ENCODE data around the gene NPR1. TPM values are rescaled to one million over a fixed set of nuclear protein-coding genes. Genes with fewer than 3 reads are reported as not detected.
"Not testable (repeated sequence)": the region's sequence is repeated elsewhere in the genome, so short reads cannot be mapped to it uniquely, and the experiment has no call there.

NPR1 gene
- total RNA-seq, 1 donor from 2014 or later = 69.4 TPM

- intact Hi-C loops (cut with DNase I) = no loop called here
- Histone ChIP-seq H3K36me3 (peaks cover 84% of the 10 kb centered on the region), H3K4me3 (no peak overlapping the region), H3K27ac (no peak overlapping the region), H3K4me1 (peaks cover 36% of the 10 kb centered on the region), H3K27me3 (no peaks in the 10 kb centered on the region), H3K9me3 (no peaks in the 10 kb centered on the region)
- ATAC-seq (no peak), DNase-seq (no peak)
- no peak for TF ChIP-seq CTCF (IDR thresholded peaks at IDR 0.05)
Observed at GRCh38 chr1:153639280-153639679, 39.2 kb upstream of the NPR1 start.

- H3K4me3 ChIP-seq; intact Hi-C loops (cut with DNase I); DNase-seq; H3K27me3 ChIP-seq; H3K9me3 ChIP-seq; H3K27ac ChIP-seq: not testable (repeated sequence)
- Histone ChIP-seq H3K4me1 (peaks cover 31% of the 10 kb centered on the region), H3K36me3 (peaks cover 93% of the 10 kb centered on the region)
- peak; percentile 35 for ATAC-seq
Observed at GRCh38 chr1:153640213-153640612, 38.3 kb upstream of the NPR1 start.

GRCh38 chr1:153640861-153641260 is 37.6 kb upstream of the NPR1 start:
- TF ChIP-seq CTCF (IDR thresholded peaks at IDR 0.05) = no peak
- H3K27me3 ChIP-seq = no peaks in the 10 kb centered on the region
- no peak for ATAC-seq
- H3K4me1 ChIP-seq = peaks cover 25% of the 10 kb centered on the region
- H3K9me3 ChIP-seq = no peaks in the 10 kb centered on the region
- no peak overlapping the region for H3K27ac ChIP-seq
- peaks cover 100% of the 10 kb centered on the region for H3K36me3 ChIP-seq
- no peak for DNase-seq
- intact Hi-C loops (cut with DNase I) = no loop called here
- no peak overlapping the region for H3K4me3 ChIP-seq

- H3K36me3 ChIP-seq = peaks cover 100% of the 10 kb centered on the region
- no peaks in the 10 kb centered on the region for H3K27me3 ChIP-seq
- no peak overlapping the region for H3K27ac ChIP-seq
- ATAC-seq = no peak
- no peak overlapping the region for H3K4me3 ChIP-seq
- DNase-seq = no peak
- no peak for TF ChIP-seq CTCF (IDR thresholded peaks at IDR 0.05)
- intact Hi-C loops (cut with DNase I) = no loop called here
- peaks cover 17% of the 10 kb centered on the region for H3K4me1 ChIP-seq
- no peaks in the 10 kb centered on the region for H3K9me3 ChIP-seq
Observed at GRCh38 chr1:153642161-153642560, 36.3 kb upstream of the NPR1 start.

- intact Hi-C loops (cut with DNase I) = no loop called here
- DNase-seq (no peak), ATAC-seq (no peak)
- H3K36me3 ChIP-seq = peaks cover 92% of the 10 kb centered on the region
- H3K4me3 ChIP-seq = no peak overlapping the region
- no peak for TF ChIP-seq CTCF (IDR thresholded peaks at IDR 0.05)
- no peaks in the 10 kb centered on the region for H3K9me3 ChIP-seq
- H3K27me3 ChIP-seq = no peaks in the 10 kb centered on the region
- no peak overlapping the region for H3K27ac ChIP-seq
- H3K4me1 ChIP-seq = peaks cover 19% of the 10 kb centered on the region
Observed at GRCh38 chr1:153643100-153643499, 35.4 kb upstream of the NPR1 start.

GRCh38 chr1:153643816-153644215 is 34.7 kb upstream of the NPR1 start:
- Histone ChIP-seq H3K36me3 (peaks cover 85% of the 10 kb centered on the region), H3K9me3 (no peaks in the 10 kb centered on the region), H3K27ac (no peak overlapping the region), H3K4me1 (peaks cover 19% of the 10 kb centered on the region), H3K4me3 (no peak overlapping the region), H3K27me3 (no peaks in the 10 kb centered on the region)
- no peak for TF ChIP-seq CTCF (IDR thresholded peaks at IDR 0.05)
- ATAC-seq (no peak), DNase-seq (no peak)
- intact Hi-C loops (cut with DNase I) = no loop called here

Measured in upper lobe of right lung (tissue), 1 donor.